ENCODE results near the gene LRRC3C.
"Not testable (repeated sequence)": the region's sequence is repeated elsewhere in the genome, so short reads cannot be mapped to it uniquely, and the experiment has no call there.

The LRRC3C gene

GRCh38 chr17:39925282-39926134 lies 2.0 kb upstream of the LRRC3C start:
- no peak for DNase-seq

GRCh38 chr17:39926135-39926587 lies 1.4 kb upstream of the LRRC3C start:
- no peak for DNase-seq

- peak; percentile 51 for DNase-seq
Observed at GRCh38 chr17:39926588-39927100, 888 bp upstream of the LRRC3C start.

GRCh38 chr17:39927929-39928857 lies 661 bp downstream of the LRRC3C start:
- DNase-seq = no peak

- DNase-seq = peak; percentile 34
Observed at GRCh38 chr17:39928858-39929645, 1.5 kb downstream of the LRRC3C start.

- no peak for DNase-seq
Observed at GRCh38 chr17:39929646-39930407, 2.3 kb downstream of the LRRC3C start.

GRCh38 chr17:39933912-39934311 lies 6.4 kb downstream of the LRRC3C start:
- DNase-seq = no peak

GRCh38 chr17:39934324-39934723 lies 6.8 kb downstream of the LRRC3C start:
- no peak for DNase-seq

GRCh38 chr17:39935909-39936308 lies 8.4 kb downstream of the LRRC3C start:
- DNase-seq = no peak

GRCh38 chr17:39937447-39937846 lies 9.9 kb downstream of the LRRC3C start:
- no peak for DNase-seq

- DNase-seq = no peak
Observed at GRCh38 chr17:39938140-39938869, 10.8 kb downstream of the LRRC3C start.

GRCh38 chr17:39939106-39939505 lies 11.6 kb downstream of the LRRC3C start:
- DNase-seq = no peak

GRCh38 chr17:39939588-39940419 lies 12.3 kb downstream of the LRRC3C start:
- DNase-seq = peak; percentile 40

GRCh38 chr17:39943702-39944392 lies 16.3 kb downstream of the LRRC3C start:
- DNase-seq = no peak

GRCh38 chr17:39944393-39944711 lies 16.8 kb downstream of the LRRC3C start:
- DNase-seq = no peak

GRCh38 chr17:39946551-39947330 lies 19.2 kb downstream of the LRRC3C start:
- DNase-seq = no peak

- not testable (repeated sequence) for DNase-seq
Observed at GRCh38 chr17:39948489-39948828, 20.9 kb downstream of the LRRC3C start.

GRCh38 chr17:39949028-39949427 lies 21.5 kb downstream of the LRRC3C start:
- DNase-seq = no peak

GRCh38 chr17:39950871-39951348 lies 23.4 kb downstream of the LRRC3C start:
- no peak for DNase-seq

Data from hematopoietic multipotent progenitor cell treated with erythropoietin and hydrocortisone succinate and interleukin-3 and kit ligand, for 8 days (in vitro differentiated cells).